Lung (tissue), 12 donors: ENCODE results near the gene ZNF488. TPM values are rescaled to one million over a fixed set of nuclear protein-coding genes. Genes with fewer than 3 reads are reported as not detected.

ENCODE experiments used
- ATAC-seq: fragments of 200-7000 bp; cut with Tn5 transposase; one replicate; pipeline ENCODE4 v1.9.1; 2020; ENCODE audit warnings: moderate number of reproducible peaks; ENCODE audit not compliant: insufficient read depth, low FRiP score
- DNase-seq, 3 donors: peaks; one replicate each; pipeline ENCODE4 v3.0.0-alpha.2; 2013 to 2017
- H3K27ac ChIP-seq, 2 donors: one replicate each; pipeline ENCODE4 v1.5.1; 2013; ENCODE audit warnings: mild to moderate bottlenecking in 2 of 2, moderate library complexity in 2 of 2, control low read depth in 1 of 2, inconsistent platforms in 1 of 2, low read depth in 1 of 2, low read length in 1 of 2
- H3K27me3 ChIP-seq, 3 donors: one replicate each; pipeline ENCODE4 v1.5.1; 2013; ENCODE audit warnings: low read length in 2 of 3; ENCODE audit not compliant: control insufficient read depth in 3 of 3, insufficient read depth in 3 of 3
- H3K36me3 ChIP-seq, 4 donors: one replicate each; pipeline ENCODE4 v1.5.1; 2013; ENCODE audit warnings: low read length in 4 of 4, mild to moderate bottlenecking in 1 of 4, moderate library complexity in 1 of 4; ENCODE audit not compliant: control insufficient read depth in 4 of 4, insufficient read depth in 4 of 4
- H3K4me1 ChIP-seq, 5 donors: one replicate each; pipeline ENCODE4 v1.5.1; 2013; ENCODE audit warnings: low read length in 5 of 5, mild to moderate bottlenecking in 2 of 5, moderate library complexity in 1 of 5; ENCODE audit not compliant: control insufficient read depth in 5 of 5, insufficient read depth in 5 of 5
- H3K4me3 ChIP-seq: one replicate; pipeline ENCODE4 v1.5.1; 2013; ENCODE audit warnings: mild to moderate bottlenecking, control low read depth, moderate library complexity
- H3K9ac ChIP-seq, 2 donors: one replicate each; pipeline ENCODE4 v1.5.1; 2013; ENCODE audit warnings: low read length in 2 of 2, control low read depth in 1 of 2; ENCODE audit not compliant: insufficient read depth in 1 of 2
- H3K9me3 ChIP-seq, 4 donors: one replicate each; pipeline ENCODE4 v1.5.1; 2013; ENCODE audit warnings: low read length in 3 of 4, mild to moderate bottlenecking in 1 of 4, moderate library complexity in 1 of 4; ENCODE audit not compliant: control insufficient read depth in 4 of 4, insufficient read depth in 3 of 4
- CTCF ChIP-seq: IDR thresholded peaks from 2 replicates; pipeline ENCODE4 v1.5.1; 2012; ENCODE audit warnings: mild to moderate bottlenecking; ENCODE audit errors: control extremely low read depth, extremely low read depth
- WGBS, 2 donors: extraction: QIAGEN DNeasy Blood & Tissue Kit; methylation state at CpG; one replicate each; pipeline ENCODE4 v1.1.7; 2013; 5-methylcytosine and 5-hydroxymethylcytosine counted together
- polyA plus RNA-seq, 2 donors: library from polyadenylated mRNA; stranded (reverse); fragments of 200-250 nt; gene quantifications; one replicate each; pipeline ENCODE4 v1.2.1, GENCODE V29; 2013
- total RNA-seq, 2 donors: library from RNA; depleted of rRNA in 1 of 2; stranded (reverse); fragments of >200 nt in 1 of 2; gene quantifications; one replicate each; pipeline ENCODE4 v1.2.1, GENCODE V29; 2014 to 2021
- donor health status: control.
- donor health status: control.
- donor health status: Bipolar disorder and iron deficiency.
- donor health status: healthy.
- donor health status: DM: yes; HTN: yes; CAD: no.

Gene ZNF488
- total and polyA plus RNA-seq, 4 donors: 0.15 to 0.64 (median 0.42) TPM

GRCh38 chr10:47410271-47410670 is 26.2 kb upstream of the ZNF488 start:
- no peak for DNase-seq
- no peaks in the 10 kb centered on the region for H3K36me3 ChIP-seq
- no peak for TF ChIP-seq CTCF
- H3K4me3 ChIP-seq: no peak overlapping the region
- H3K9ac ChIP-seq: no peak overlapping the region
- no peaks in the 10 kb centered on the region for H3K9me3 ChIP-seq
- H3K27ac ChIP-seq: no peak overlapping the region
- peaks cover 0 to 3% (median 0%) of the 10 kb centered on the region in 5 donors for H3K4me1 ChIP-seq
- ATAC-seq: no peak
- H3K27me3 ChIP-seq: no peaks in the 10 kb centered on the region
- WGBS, 2 donors: 53 to 68% methylated on average over 4 of the region's 4 CpGs

GRCh38 chr10:47409866-47410256 is 25.8 kb upstream of the ZNF488 start:
- WGBS, 2 donors: 73 to 94% methylated on average over 3 of the region's 3 CpGs
- Histone ChIP-seq H3K9me3 (no peaks in the 10 kb centered on the region), H3K4me3 (no peak overlapping the region), H3K4me1 (peaks cover 0 to 3% (median 0%) of the 10 kb centered on the region in 5 donors), H3K27ac (no peak overlapping the region), H3K9ac (no peak overlapping the region), H3K36me3 (no peaks in the 10 kb centered on the region), H3K27me3 (no peaks in the 10 kb centered on the region)
- ATAC-seq: no peak
- no peak for DNase-seq
- no peak for TF ChIP-seq CTCF

- no peak overlapping the region for H3K9ac ChIP-seq
- no peak for TF ChIP-seq CTCF
- no peak overlapping the region for H3K27ac ChIP-seq
- WGBS, 2 donors: 82 to 89% methylated on average over 15 of the region's 15 CpGs
- no peak for ATAC-seq
- peaks cover 0 to 4% (median 0%) of the 10 kb centered on the region in 5 donors for H3K4me1 ChIP-seq
- H3K27me3 ChIP-seq: no peaks in the 10 kb centered on the region
- H3K36me3 ChIP-seq: no peaks in the 10 kb centered on the region
- no peak for DNase-seq
- no peaks in the 10 kb centered on the region for H3K9me3 ChIP-seq
- H3K4me3 ChIP-seq: no peak overlapping the region
Measured at GRCh38 chr10:47409171-47409865, 25.2 kb upstream of the ZNF488 start.

GRCh38 chr10:47408606-47409005 is 24.5 kb upstream of the ZNF488 start:
- no peak for ATAC-seq
- H3K9me3 ChIP-seq: no peaks in the 10 kb centered on the region
- no peak overlapping the region for H3K4me3 ChIP-seq
- H3K9ac ChIP-seq: no peak overlapping the region
- 46 to 65% methylated on average over 6 of the region's 6 CpGs for WGBS, 2 donors
- DNase-seq: no peak
- no peaks in the 10 kb centered on the region for H3K36me3 ChIP-seq
- H3K27me3 ChIP-seq: no peaks in the 10 kb centered on the region
- no peak for TF ChIP-seq CTCF
- peaks cover 0 to 6% (median 0%) of the 10 kb centered on the region in 5 donors for H3K4me1 ChIP-seq
- no peak overlapping the region for H3K27ac ChIP-seq
